Sciatic nerve (tissue), 2 donors: ENCODE results near the gene UBE2Q1. TPM values are rescaled to one million over a fixed set of nuclear protein-coding genes. Genes with fewer than 3 reads are reported as not detected.
A peak's percentile ranks its signal among the peaks of the same experiment; 100 is the strongest.

Source experiments
- ATAC-seq: fragments of 200-7000 bp; cut with Tn5 transposase; one replicate; pipeline ENCODE4 v1.9.1; 2020; ENCODE audit warnings: mild to moderate bottlenecking, moderate library complexity
- DNase-seq: peaks from one replicate; pipeline ENCODE4 v3.0.0-alpha.2; 2020; ENCODE audit warnings: low spot score
- intact Hi-C: fragments of 100-400 bp; cut with DNase I; formaldehyde crosslinking; loops from one replicate; pipeline ENCODE4 v1.14.2; 2022
- total RNA-seq: library from RNA; stranded (reverse); fragmentation: NEBNext Ultra II Directional; extraction: Animal tissue kit (Norgen Biotek cat#: 25700); gene quantifications from one replicate; pipeline ENCODE4 v1.2.1, GENCODE V29; 2021
- donor health status: DM: no; HTN: no; CAD: no.
- donor health status: DM: no; HTN: no; CAD: no.

The UBE2Q1 gene
- total RNA-seq, 1 donor from 2014 or later = 67.4 TPM

GRCh38 chr1:154579374-154579773, 20.9 kb upstream of the UBE2Q1 start:
- ATAC-seq (no peak), DNase-seq (no peak)
- intact Hi-C loops = no loop called here

DNA sequence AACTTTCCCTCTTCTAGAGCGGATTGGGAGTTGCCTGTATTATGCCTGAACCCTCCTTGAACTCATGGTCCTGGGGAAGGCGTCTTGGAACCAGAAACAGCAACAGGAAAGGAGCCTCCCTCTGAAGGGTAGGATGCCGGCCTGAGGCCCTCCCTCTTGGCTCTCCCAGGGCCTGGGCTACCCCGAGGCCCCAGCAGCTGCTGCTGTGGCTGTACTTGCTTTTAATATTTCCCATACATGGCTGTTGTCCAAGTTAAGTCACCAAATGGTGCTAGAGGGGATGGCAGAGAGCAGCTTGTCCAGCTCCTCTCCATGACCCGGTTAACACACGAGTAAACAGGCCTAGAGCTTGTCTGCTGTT, 19.6 kb upstream of the UBE2Q1 start:
- intact Hi-C loops = no loop called here
- no peak for DNase-seq
- peak; percentile 56 for ATAC-seq

- intact Hi-C loops = no loop called here
- ATAC-seq (no peak), DNase-seq (no peak)
These were observed 19.0 kb upstream of the UBE2Q1 start for GRCh38 chr1:154577346-154578057.

DNA sequence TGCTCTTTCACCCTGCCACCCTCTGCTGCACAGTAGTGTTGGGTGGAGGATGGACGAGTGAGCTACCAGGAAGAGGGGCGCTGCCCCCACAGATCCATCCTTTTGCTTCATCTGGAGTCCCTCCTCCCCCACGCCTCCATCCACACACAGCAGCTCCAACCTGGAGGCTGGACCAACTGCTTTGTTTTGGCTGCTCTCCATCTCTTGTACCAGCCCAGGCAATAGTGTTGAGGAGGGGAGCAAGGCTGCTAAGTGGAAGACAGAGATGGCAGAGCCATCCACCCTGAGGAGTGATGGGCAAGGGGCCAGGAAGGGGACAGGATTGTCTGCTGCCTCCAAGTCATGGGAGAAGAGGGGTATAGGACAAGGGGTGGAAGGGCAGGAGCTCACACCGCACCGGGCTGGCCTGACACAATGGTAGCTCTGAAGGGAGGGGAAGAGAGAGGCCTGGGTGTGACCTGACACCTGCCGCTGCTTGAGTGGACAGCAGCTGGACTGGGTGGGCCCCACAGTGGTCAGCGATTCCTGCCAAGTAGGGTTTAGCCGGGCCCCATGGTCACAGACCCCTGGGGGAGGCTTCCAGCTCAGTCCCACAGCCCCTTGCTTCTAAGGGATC, 17.6 kb upstream of the UBE2Q1 start:
- intact Hi-C loops = no loop called here
- DNase-seq = no peak
- ATAC-seq = no peak

- intact Hi-C loops = no loop called here
- no peak for DNase-seq
- no peak for ATAC-seq
These were observed 16.9 kb upstream of the UBE2Q1 start for GRCh38 chr1:154575147-154575927.

DNA sequence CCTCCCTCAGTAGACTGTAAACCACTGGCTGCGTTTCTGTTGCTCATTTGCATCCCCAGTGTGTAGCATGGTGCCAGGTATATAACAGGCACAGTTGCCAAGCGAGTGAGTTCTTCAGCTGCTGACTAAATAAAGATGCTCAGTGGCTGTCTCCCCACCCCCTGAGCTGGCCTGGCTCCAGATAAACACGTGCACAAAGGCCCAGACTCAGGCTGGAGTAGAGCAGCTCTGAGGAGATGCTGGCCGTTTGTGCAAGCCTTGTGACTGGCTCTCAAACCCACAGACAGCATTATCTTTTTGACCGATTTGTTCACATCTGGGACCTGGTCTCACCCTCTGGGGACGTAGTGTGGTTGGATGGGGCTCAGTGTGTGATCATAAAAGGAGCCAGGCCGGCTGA, 16.3 kb upstream of the UBE2Q1 start:
- DNase-seq (no peak), ATAC-seq (no peak)
- intact Hi-C loops = no loop called here

GRCh38 chr1:154573168-154573510, 14.7 kb upstream of the UBE2Q1 start:
- ATAC-seq (no peak), DNase-seq (no peak)
- intact Hi-C loops = no loop called here

DNA sequence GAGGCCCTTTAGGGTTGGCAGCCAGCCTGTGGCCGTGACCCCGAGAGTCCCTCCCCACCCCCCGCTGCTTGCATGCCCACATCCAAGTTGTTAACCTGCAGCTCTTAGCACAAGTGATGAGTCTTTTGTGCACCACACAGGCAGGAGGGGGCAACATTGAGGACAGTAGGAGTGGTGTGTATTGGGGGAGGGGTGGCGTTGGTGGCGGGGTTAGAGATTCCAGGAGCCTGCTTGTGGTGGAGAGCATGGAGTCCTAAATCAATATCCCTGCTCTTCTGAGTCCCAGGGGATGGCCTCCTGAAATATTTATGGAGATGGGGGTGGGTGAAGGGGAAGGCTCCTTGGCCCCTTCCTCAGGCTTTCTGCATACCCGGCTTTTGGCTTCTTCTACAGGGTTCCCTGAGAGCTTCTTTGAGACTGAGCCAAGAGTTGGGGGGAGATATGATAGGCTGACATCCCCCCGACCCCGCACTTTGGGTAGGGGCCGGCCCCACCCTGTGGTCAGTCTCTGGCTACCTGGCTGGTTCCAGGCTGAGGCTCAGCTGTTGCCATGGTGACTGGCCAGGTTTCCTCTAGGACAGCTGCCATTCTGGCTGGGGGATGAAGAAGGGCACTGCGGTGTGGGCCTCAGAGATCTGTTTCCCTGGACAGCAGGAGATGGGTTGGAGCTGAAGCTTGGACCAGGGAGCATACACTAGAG, 14.2 kb upstream of the UBE2Q1 start:
- DNase-seq (no peak), ATAC-seq (no peak)
- intact Hi-C loops = no loop called here

- no peak for ATAC-seq
These were observed 13.5 kb upstream of the UBE2Q1 start for GRCh38 chr1:154571964-154572288.

DNA sequence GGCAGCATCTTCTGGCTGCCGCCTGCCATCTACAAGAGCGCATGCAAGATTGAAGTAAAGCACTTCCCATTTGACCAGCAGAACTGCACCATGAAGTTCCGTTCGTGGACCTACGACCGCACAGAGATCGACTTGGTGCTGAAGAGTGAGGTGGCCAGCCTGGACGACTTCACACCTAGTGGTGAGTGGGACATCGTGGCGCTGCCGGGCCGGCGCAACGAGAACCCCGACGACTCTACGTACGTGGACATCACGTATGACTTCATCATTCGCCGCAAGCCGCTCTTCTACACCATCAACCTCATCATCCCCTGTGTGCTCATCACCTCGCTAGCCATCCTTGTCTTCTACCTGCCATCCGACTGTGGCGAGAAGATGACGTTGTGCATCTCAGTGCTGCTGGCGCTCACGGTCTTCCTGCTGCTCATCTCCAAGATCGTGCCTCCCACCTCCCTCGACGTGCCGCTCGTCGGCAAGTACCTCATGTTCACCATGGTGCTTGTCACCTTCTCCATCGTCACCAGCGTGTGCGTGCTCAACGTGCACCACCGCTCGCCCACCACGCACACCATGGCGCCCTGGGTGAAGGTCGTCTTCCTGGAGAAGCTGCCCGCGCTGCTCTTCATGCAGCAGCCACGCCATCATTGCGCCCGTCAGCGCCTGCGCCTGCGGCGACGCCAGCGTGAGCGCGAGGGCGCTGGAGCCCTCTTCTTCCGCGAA, 12.9 kb upstream of the UBE2Q1 start:
- intact Hi-C loops = no loop called here
- no peak for ATAC-seq
- DNase-seq = no peak

More at GRCh38 chr1:154571964-154572288, 13.5 kb upstream of the UBE2Q1 start:
- intact Hi-C loops = no loop called here
- no peak for DNase-seq

GRCh38 chr1:154568157-154568815, 9.8 kb upstream of the UBE2Q1 start:
- ATAC-seq (no peak), DNase-seq (no peak)
- intact Hi-C loops = no loop called here

DNA sequence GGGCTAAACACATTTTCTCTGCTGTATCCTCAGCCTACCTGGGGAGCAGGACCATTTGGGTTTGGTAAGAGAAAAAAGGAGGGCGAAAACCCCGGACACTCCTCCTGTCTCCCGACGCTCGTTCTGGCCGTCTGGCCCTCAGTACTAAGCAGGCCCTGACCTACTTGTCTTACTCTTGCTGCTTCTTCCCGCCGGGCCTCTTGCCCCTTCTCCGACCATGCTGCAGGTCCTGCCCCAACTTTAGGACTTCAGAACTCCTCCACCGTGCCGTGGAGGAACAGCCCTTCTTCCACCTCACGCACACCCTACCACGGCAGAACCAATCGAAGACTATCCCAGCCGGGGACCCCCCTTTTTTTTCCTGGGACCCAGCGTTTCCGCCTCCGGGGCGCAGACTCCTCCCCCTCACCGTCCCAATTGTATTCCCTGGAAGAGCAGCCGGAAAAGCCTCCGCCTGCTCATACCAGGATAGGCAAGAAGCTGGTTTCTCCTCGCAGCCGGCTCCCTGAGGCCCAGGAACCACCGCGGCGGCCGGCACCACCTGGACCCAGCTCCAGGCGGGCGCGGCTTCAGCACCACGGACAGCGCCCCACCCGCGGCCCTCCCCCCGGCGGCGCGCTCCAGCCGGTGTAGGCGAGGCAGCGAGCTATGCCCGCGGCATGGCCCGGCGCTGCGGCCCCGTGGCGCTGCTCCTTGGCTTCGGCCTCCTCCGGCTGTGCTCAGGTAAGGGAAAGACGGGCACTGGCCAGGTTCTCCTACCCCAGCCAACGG, 9.1 kb upstream of the UBE2Q1 start, which contains the start of gene CHRNB2:
Gene CHRNB2 (plus strand): TSS at position 393 of the 771 bp plus-strand sequence. CDS start 267 bp downstream, at position 660.
- DNase-seq (peak; percentile 80), ATAC-seq (peak; percentile 94)
- intact Hi-C loops = no loop called here

DNA sequence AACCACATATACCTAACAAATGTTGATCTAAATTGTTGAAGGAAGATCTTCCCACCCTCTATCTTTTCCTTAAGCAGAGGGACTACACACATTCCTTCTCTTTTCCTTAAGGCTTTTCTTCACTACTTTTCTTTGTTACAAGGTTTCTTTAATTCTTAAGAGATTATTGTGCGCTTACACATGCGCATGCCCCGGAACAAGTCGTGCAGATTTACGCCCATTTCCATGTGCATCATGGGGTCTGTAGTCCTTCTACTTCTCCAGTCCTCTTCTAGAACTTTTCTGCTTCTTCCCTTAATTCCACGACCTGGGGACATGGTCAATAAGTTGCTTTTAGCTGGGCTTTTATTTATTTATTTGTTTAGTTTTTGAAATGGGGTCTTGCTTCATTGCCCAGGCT, 7.4 kb upstream of the UBE2Q1 start:
- DNase-seq (no peak), ATAC-seq (no peak)
- intact Hi-C loops = no loop called here

GRCh38 chr1:154559466-154560044, 1.1 kb upstream of the UBE2Q1 start:
- DNase-seq (peak; percentile 91), ATAC-seq (peak; percentile 80)
- intact Hi-C loops = loop anchor here (1.0 to 10.0 kb wide), 3 partner anchors 235 to 493 kb away; partner anchors contain the start of genes AQP10 and ATP8B2

GRCh38 chr1:154558720-154559465, 431 bp upstream of the UBE2Q1 start:
- DNase-seq (peak; percentile 100), ATAC-seq (peak; percentile 99)
- intact Hi-C loops = loop anchor here (1.0 to 10.0 kb wide), 2 partner anchors 234 to 493 kb away; partner anchors contain the start of genes AQP10 and ATP8B2

GRCh38 chr1:154557248-154557938, 1.1 kb downstream of the UBE2Q1 start:
- ATAC-seq (no peak), DNase-seq (no peak)
- intact Hi-C loops = loop anchor here (10.0 kb wide), 1 partner anchor 233 kb away; the partner anchor contains the start of genes AQP10 and ATP8B2
